ENCODE measurements around the gene NTRK2. TPM values are rescaled to one million over a fixed set of nuclear protein-coding genes. Genes with fewer than 3 reads are reported as not detected.

NTRK2 gene
- polyA plus RNA-seq, 1 donor, result 1.2 TPM

- Histone ChIP-seq H3K27ac (ENCODE audit: low read length) (no peak overlapping the region), H3K9me3 (ENCODE audit: control insufficient read depth, low read depth, low read length) (no peaks in the 10 kb centered on the region), H3K27me3 (ENCODE audit: control insufficient read depth, insufficient read depth, low read length) (no peaks in the 10 kb centered on the region), H3K4me3 (ENCODE audit: low read length) (no peak overlapping the region), H3K36me3 (ENCODE audit: control insufficient read depth, insufficient read depth, low read length) (no peaks in the 10 kb centered on the region), H3K4me1 (ENCODE audit: control insufficient read depth, insufficient read depth, low read length) (no peaks in the 10 kb centered on the region)
- DNase-seq, result no peak
- WGBS (ENCODE audit: insufficient coverage, low lambda C conversion rate), result no CpG with 5 or more reads among the region's 1 CpG
Observed at GRCh38 chr9:85001925-85002324, 332.4 kb downstream of the NTRK2 start.

GRCh38 chr9:85004818-85005413 is 335.4 kb downstream of the NTRK2 start:
- WGBS (ENCODE audit: insufficient coverage, low lambda C conversion rate), result no CpG with 5 or more reads among the region's 3 CpGs
- no peak for DNase-seq

DNA sequence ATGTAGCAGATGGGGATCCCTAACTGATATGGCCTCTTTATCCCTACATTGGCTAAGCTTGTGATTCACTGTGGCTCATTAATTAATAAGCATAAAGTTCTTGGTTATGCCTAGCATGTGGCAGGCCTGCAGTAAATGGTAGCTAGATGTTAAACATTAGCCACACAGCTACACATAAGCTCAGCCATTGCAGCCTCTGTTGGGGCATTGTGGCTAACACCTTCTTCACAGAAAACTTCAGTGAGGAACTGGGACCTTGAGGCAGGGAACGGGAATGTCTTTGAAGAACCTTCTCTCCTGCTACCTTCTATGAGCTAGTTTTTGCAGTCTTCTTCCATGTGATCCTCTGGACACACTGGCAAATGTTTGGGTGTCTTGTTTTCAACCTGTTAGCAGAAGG is 338.2 kb downstream of the NTRK2 start:
- Histone ChIP-seq H3K4me3 (ENCODE audit: low read length) (no peak overlapping the region), H3K27ac (ENCODE audit: low read length) (no peak overlapping the region), H3K27me3 (ENCODE audit: control insufficient read depth, insufficient read depth, low read length) (no peaks in the 10 kb centered on the region), H3K36me3 (ENCODE audit: control insufficient read depth, insufficient read depth, low read length) (no peaks in the 10 kb centered on the region), H3K9me3 (ENCODE audit: control insufficient read depth, low read depth, low read length) (no peaks in the 10 kb centered on the region), H3K4me1 (ENCODE audit: control insufficient read depth, insufficient read depth, low read length) (no peaks in the 10 kb centered on the region)
- DNase-seq, result no peak
- WGBS (ENCODE audit: insufficient coverage, low lambda C conversion rate), result no CpG with 5 or more reads among the region's 1 CpG

More at GRCh38 chr9:85004818-85005413, 335.4 kb downstream of the NTRK2 start:
- H3K4me3 ChIP-seq (ENCODE audit: low read length), result no peak overlapping the region
- no peaks in the 10 kb centered on the region for H3K9me3 ChIP-seq (ENCODE audit: control insufficient read depth, low read depth, low read length)
- no peaks in the 10 kb centered on the region for H3K36me3 ChIP-seq (ENCODE audit: control insufficient read depth, insufficient read depth, low read length)
- no peak overlapping the region for H3K27ac ChIP-seq (ENCODE audit: low read length)
- H3K4me1 ChIP-seq (ENCODE audit: control insufficient read depth, insufficient read depth, low read length), result no peaks in the 10 kb centered on the region
- no peaks in the 10 kb centered on the region for H3K27me3 ChIP-seq (ENCODE audit: control insufficient read depth, insufficient read depth, low read length)

GRCh38 chr9:85008215-85008614 is 338.7 kb downstream of the NTRK2 start:
- H3K27ac ChIP-seq (ENCODE audit: low read length), result no peak overlapping the region

GRCh38 chr9:85009251-85009650 is 339.7 kb downstream of the NTRK2 start:
- Histone ChIP-seq H3K36me3 (ENCODE audit: control insufficient read depth, insufficient read depth, low read length) (no peaks in the 10 kb centered on the region), H3K4me3 (ENCODE audit: low read length) (no peak overlapping the region), H3K27me3 (ENCODE audit: control insufficient read depth, insufficient read depth, low read length) (no peaks in the 10 kb centered on the region), H3K9me3 (ENCODE audit: control insufficient read depth, low read depth, low read length) (no peaks in the 10 kb centered on the region), H3K4me1 (ENCODE audit: control insufficient read depth, insufficient read depth, low read length) (no peaks in the 10 kb centered on the region), H3K27ac (ENCODE audit: low read length) (no peak overlapping the region)
- WGBS (ENCODE audit: insufficient coverage, low lambda C conversion rate), result 100% methylated on average over 1 of the region's 1 CpG
- no peak for DNase-seq

More at GRCh38 chr9:85008215-85008614, 338.7 kb downstream of the NTRK2 start:
- DNase-seq, result no peak
- Histone ChIP-seq H3K27me3 (ENCODE audit: control insufficient read depth, insufficient read depth, low read length) (no peaks in the 10 kb centered on the region), H3K36me3 (ENCODE audit: control insufficient read depth, insufficient read depth, low read length) (no peaks in the 10 kb centered on the region), H3K4me1 (ENCODE audit: control insufficient read depth, insufficient read depth, low read length) (no peaks in the 10 kb centered on the region), H3K4me3 (ENCODE audit: low read length) (no peak overlapping the region), H3K9me3 (ENCODE audit: control insufficient read depth, low read depth, low read length) (no peaks in the 10 kb centered on the region)
- no CpG with 5 or more reads among the region's 3 CpGs for WGBS (ENCODE audit: insufficient coverage, low lambda C conversion rate)

DNA sequence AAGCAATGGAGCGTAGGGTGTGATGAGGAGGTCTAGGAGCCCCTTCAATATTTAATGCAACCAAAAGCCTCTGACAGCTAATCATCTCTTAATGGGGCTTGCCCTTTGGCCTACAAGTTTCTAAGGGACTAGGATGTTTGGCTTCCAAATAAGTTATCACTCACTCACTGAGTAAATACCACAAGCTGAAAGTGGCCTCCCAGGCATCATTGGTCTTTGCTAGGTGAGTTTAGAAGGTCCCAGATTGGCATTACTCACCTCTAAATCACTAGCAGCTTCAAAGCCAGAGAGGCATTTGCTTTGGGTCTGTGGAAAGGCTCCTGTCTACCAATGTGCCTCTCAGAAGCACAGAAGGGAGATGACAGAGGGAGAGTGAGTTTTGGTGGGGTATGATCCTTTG is 344.2 kb downstream of the NTRK2 start:
- Histone ChIP-seq H3K4me1 (ENCODE audit: control insufficient read depth, insufficient read depth, low read length) (no peaks in the 10 kb centered on the region), H3K27me3 (ENCODE audit: control insufficient read depth, insufficient read depth, low read length) (peaks cover 5% of the 10 kb centered on the region), H3K4me3 (ENCODE audit: low read length) (no peak overlapping the region), H3K36me3 (ENCODE audit: control insufficient read depth, insufficient read depth, low read length) (no peaks in the 10 kb centered on the region), H3K9me3 (ENCODE audit: control insufficient read depth, low read depth, low read length) (no peaks in the 10 kb centered on the region), H3K27ac (ENCODE audit: low read length) (no peak overlapping the region)
- DNase-seq, result no peak
- no CpG with 5 or more reads among the region's 1 CpG for WGBS (ENCODE audit: insufficient coverage, low lambda C conversion rate)

DNA sequence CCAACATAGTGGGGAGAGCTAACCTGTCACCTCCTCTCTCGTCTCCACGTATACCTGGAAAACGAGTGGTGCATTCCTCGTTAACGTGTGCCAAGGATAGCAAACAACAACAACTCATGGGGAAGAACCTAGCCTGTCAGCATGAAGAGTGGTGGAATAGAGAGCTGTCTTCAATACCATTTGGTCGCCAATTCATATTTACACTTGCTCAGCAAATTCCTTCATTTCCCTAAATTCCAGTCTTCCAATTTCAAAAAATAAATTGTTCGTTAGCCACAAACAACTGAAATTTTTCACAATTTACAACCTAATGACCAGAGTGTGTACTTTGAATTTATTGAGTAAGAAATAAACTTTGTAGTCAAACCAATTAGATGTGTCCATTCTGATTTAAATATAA is 344.8 kb downstream of the NTRK2 start:
- DNase-seq, result no peak
- no peaks in the 10 kb centered on the region for H3K36me3 ChIP-seq (ENCODE audit: control insufficient read depth, insufficient read depth, low read length)
- WGBS (ENCODE audit: insufficient coverage, low lambda C conversion rate), result 100% methylated on average over 2 of the region's 7 CpGs

DNA sequence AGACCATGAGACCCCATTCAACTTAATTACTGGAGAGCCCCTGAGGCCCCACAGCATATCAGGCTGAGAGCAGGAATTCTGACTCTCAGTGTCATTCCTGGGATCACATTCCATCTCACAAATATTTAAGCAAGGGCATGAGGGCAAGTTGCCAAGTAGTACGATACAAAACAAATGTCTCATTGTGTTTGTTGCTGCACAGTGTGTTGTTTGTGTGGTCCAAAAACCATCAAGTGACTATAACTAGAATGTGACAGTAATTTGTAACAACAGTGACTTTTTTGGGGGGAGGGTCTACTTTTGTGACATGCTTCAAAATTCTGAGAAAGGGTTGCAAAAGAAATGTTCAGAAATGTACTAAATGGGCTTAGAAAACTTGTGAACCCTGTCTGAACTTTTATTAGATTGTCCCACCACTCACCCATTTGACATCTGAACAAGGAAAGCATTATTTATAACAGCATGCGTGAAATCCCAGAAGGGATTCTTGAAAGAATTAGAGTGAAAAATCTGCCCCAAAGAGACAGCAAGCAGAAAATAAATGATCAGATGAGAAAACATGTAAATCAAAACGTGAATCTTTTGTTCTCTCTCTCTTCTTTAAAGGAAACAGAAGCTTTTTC is 347.0 kb downstream of the NTRK2 start:
- no peaks in the 10 kb centered on the region for H3K4me1 ChIP-seq (ENCODE audit: control insufficient read depth, insufficient read depth, low read length)
- 17% methylated on average over 1 of the region's 3 CpGs for WGBS (ENCODE audit: insufficient coverage, low lambda C conversion rate)
- no peak for DNase-seq
- H3K27me3 ChIP-seq (ENCODE audit: control insufficient read depth, insufficient read depth, low read length), result peaks cover 5% of the 10 kb centered on the region
- H3K36me3 ChIP-seq (ENCODE audit: control insufficient read depth, insufficient read depth, low read length), result no peaks in the 10 kb centered on the region
- no peak overlapping the region for H3K27ac ChIP-seq (ENCODE audit: low read length)
- no peak overlapping the region for H3K4me3 ChIP-seq (ENCODE audit: low read length)
- H3K9me3 ChIP-seq (ENCODE audit: control insufficient read depth, low read depth, low read length), result no peaks in the 10 kb centered on the region

More for the DNA sequence above, 344.8 kb downstream of the NTRK2 start:
- Histone ChIP-seq H3K27ac (ENCODE audit: low read length) (no peak overlapping the region), H3K27me3 (ENCODE audit: control insufficient read depth, insufficient read depth, low read length) (peaks cover 5% of the 10 kb centered on the region), H3K4me1 (ENCODE audit: control insufficient read depth, insufficient read depth, low read length) (no peaks in the 10 kb centered on the region), H3K9me3 (ENCODE audit: control insufficient read depth, low read depth, low read length) (no peaks in the 10 kb centered on the region), H3K4me3 (ENCODE audit: low read length) (no peak overlapping the region)

- Histone ChIP-seq H3K9me3 (ENCODE audit: control insufficient read depth, low read depth, low read length) (no peaks in the 10 kb centered on the region), H3K4me1 (ENCODE audit: control insufficient read depth, insufficient read depth, low read length) (no peaks in the 10 kb centered on the region), H3K36me3 (ENCODE audit: control insufficient read depth, insufficient read depth, low read length) (no peaks in the 10 kb centered on the region), H3K4me3 (ENCODE audit: low read length) (no peak overlapping the region), H3K27ac (ENCODE audit: low read length) (no peak overlapping the region), H3K27me3 (ENCODE audit: control insufficient read depth, insufficient read depth, low read length) (peaks cover under 1% of the 10 kb centered on the region)
- DNase-seq, result no peak
- WGBS (ENCODE audit: insufficient coverage, low lambda C conversion rate), result 100% methylated on average over 1 of the region's 2 CpGs
Observed at GRCh38 chr9:85020791-85021190, 351.3 kb downstream of the NTRK2 start.

DNA sequence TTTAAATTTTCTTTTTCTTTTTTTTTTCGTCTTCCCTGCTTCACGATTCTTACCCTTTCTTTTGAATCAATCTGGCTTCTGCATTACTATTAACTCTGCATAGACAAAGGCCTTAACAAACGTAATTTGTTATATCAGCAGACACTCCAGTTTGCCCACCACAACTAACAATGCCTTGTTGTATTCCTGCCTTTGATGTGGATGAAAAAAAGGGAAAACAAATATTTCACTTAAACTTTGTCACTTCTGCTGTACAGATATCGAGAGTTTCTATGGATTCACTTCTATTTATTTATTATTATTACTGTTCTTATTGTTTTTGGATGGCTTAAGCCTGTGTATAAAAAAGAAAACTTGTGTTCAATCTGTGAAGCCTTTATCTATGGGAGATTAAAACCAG is 352.2 kb downstream of the NTRK2 start:
- Histone ChIP-seq H3K9me3 (ENCODE audit: control insufficient read depth, low read depth, low read length) (no peaks in the 10 kb centered on the region), H3K27ac (ENCODE audit: low read length) (no peak overlapping the region), H3K4me3 (ENCODE audit: low read length) (no peak overlapping the region), H3K4me1 (ENCODE audit: control insufficient read depth, insufficient read depth, low read length) (no peaks in the 10 kb centered on the region), H3K36me3 (ENCODE audit: control insufficient read depth, insufficient read depth, low read length) (no peaks in the 10 kb centered on the region), H3K27me3 (ENCODE audit: control insufficient read depth, insufficient read depth, low read length) (no peaks in the 10 kb centered on the region)
- DNase-seq, result no peak
- WGBS (ENCODE audit: insufficient coverage, low lambda C conversion rate), result 66% methylated on average over 3 of the region's 4 CpGs

DNA sequence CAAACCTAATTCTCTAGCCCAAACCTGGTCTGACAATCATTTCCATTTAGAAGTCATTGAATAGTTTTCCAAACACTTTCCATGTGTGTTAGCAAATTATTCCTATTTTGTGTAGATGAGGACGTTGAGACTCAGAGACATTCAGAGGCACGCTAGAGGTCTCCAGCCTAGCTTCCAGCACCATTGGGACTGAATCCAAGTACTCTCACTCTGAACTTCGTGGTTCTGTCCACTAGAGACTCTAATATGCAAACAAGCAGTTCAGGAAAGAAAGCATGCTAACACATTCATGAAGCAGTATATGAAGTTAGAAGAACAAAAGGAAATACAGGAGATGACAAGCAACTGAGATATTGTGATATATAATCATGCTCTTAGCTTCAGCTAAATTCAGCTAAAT is 354.8 kb downstream of the NTRK2 start:
- H3K9me3 ChIP-seq (ENCODE audit: control insufficient read depth, low read depth, low read length), result no peaks in the 10 kb centered on the region
- no peaks in the 10 kb centered on the region for H3K36me3 ChIP-seq (ENCODE audit: control insufficient read depth, insufficient read depth, low read length)
- H3K27ac ChIP-seq (ENCODE audit: low read length), result no peak overlapping the region
- H3K27me3 ChIP-seq (ENCODE audit: control insufficient read depth, insufficient read depth, low read length), result no peaks in the 10 kb centered on the region
- no peaks in the 10 kb centered on the region for H3K4me1 ChIP-seq (ENCODE audit: control insufficient read depth, insufficient read depth, low read length)
- no peak overlapping the region for H3K4me3 ChIP-seq (ENCODE audit: low read length)
- no peak for DNase-seq
- no CpG with 5 or more reads among the region's 3 CpGs for WGBS (ENCODE audit: insufficient coverage, low lambda C conversion rate)
